ENCODE results near the gene RARRES2. TPM values are rescaled to one million over a fixed set of nuclear protein-coding genes. Genes with fewer than 3 reads are reported as not detected.
A peak's percentile ranks its signal among the peaks of the same experiment; 100 is the strongest.
"Not testable (repeated sequence)": the region's sequence is repeated elsewhere in the genome, so short reads cannot be mapped to it uniquely, and the experiment has no call there.

The RARRES2 gene
- total RNA-seq, 1 donor from 2014 or later, result 35.5 TPM

- DNase-seq, result no peak
Observed at GRCh38 chr7:150317748-150318444, 23.5 kb downstream of the RARRES2 start.

GRCh38 chr7:150316987-150317386, 24.4 kb downstream of the RARRES2 start:
- not testable (repeated sequence) for DNase-seq

GRCh38 chr7:150314639-150315239, 26.7 kb downstream of the RARRES2 start:
- DNase-seq, result no peak

GRCh38 chr7:150313870-150314269, 27.6 kb downstream of the RARRES2 start:
- no peak for DNase-seq

DNA sequence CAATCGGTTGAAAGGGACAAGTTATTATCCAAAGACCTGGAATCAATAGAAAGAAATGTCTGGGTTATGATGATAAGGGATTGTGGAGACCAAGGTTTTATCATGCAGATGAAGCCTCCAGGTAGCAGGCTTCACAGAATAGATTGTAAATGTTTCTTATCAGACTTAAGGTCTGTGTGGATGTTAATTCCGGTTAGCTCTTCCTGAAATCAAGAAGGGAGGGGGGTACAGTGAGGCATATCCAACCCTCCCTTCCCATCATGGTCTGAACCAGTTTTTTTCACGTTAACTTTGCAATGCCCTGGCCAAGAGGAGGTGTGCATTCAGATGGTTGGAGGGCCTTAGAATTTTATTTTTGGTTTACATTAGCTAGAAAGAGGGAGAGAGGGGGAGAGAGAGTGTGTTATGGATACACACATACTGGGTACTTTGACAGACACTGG, 28.0 kb downstream of the RARRES2 start:
- no peak for DNase-seq

GRCh38 chr7:150312649-150313366, 28.6 kb downstream of the RARRES2 start:
- not testable (repeated sequence) for DNase-seq

DNA sequence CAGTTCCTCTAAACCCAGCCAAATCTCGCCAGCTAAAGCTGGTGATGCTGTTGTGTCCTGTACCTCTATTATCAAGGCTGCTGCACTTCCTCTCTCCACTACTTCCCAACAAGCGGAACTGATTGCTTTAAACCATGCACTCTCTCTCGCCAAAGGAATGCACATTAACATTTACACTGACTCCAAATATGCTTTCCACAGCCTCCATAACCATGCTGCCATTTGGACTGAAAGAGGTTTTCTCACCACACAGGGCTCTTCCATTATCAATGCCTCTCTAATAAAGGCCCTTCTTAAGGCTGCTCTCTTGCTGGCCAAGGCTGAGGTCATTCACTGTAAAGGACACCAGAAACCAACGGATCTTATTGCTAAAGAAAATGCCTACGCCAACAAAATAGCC, 29.7 kb downstream of the RARRES2 start:
- peak; percentile 78 for DNase-seq

- DNase-seq, result peak; percentile 17
Observed at GRCh38 chr7:150311146-150311545, 30.3 kb downstream of the RARRES2 start.

- no peak for DNase-seq
Observed at GRCh38 chr7:150308575-150308974, 32.9 kb downstream of the RARRES2 start.

DNA sequence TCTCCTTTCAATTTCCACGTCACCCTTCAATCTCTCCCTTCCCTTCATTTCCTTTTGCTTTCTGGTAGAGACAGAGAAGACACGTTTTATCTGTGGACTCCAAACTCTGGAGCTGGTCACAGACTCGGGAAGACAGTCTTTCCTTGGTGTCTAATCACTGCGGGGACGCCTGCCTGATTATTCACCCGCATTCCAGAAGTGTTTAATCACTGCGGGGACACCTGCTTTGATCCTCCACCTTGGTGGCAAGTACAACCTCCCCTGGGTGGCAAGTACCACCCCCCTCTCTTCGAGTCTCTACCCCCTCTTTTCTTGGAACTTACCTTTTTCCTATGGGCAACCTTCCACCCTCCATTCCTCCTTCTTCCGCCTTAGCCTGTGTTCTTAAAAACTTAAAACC, 33.5 kb downstream of the RARRES2 start:
- no peak for DNase-seq

GRCh38 chr7:150307129-150307528, 34.3 kb downstream of the RARRES2 start:
- DNase-seq, result no peak

GRCh38 chr7:150306377-150306776, 35.1 kb downstream of the RARRES2 start:
- DNase-seq, result peak; percentile 15

GRCh38 chr7:150305903-150306284, 35.5 kb downstream of the RARRES2 start:
- not testable (repeated sequence) for DNase-seq

DNA sequence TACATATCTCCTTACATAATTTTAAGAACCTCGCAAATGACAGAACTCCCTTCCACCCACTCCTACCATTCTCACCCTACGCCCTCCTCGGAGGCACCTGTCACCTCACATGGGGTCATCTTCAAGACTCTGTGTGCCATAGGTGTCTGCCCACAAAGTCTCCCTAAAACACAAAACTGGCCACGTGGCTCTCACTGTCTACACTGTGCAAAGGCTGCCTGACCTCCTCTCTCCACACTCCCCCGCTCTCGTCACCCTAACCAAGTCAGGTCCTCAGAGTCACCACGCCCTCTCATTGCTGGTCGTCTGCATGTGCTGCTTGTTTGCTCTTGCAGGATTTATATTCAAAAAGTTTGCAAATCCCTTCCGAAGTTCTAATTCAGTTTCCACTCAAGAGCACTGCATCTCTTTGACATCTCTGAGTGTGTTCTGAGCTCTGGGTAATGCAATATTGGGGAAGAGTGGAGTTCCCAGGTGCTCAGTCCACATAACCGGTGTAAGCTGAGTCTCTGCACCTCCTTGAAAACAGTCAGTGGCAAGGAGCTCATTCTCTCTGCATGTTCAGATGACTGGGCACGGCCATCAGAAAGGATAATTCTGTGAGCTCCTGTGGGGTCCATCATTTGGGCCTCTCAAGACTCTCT, 36.0 kb downstream of the RARRES2 start:
- DNase-seq, result not testable (repeated sequence)

GRCh38 chr7:150304499-150305258, 36.8 kb downstream of the RARRES2 start:
- not testable (repeated sequence) for DNase-seq

- not testable (repeated sequence) for DNase-seq
Observed at GRCh38 chr7:150302908-150303310, 38.5 kb downstream of the RARRES2 start.

GRCh38 chr7:150297978-150298377, 43.5 kb downstream of the RARRES2 start:
- not testable (repeated sequence) for DNase-seq

DNA sequence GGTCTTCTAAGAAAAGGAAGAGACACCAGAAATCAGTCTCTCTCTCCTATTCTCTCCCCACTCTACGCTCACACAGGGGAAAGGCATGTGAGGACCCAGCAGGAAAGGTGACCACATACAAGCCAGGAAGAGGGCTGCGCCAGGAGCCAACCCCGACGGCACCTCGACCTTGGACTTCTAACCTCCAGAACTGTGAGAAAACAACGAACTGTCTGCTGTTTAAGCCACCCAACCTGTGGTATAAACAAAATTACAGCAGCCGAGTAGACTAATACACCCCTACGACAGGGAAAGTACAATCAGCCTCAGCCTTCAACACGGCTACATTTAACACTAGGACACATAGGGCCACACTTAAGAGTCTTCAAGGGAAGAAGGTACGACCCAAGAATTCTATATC, 44.6 kb downstream of the RARRES2 start:
- not testable (repeated sequence) for DNase-seq

DNA sequence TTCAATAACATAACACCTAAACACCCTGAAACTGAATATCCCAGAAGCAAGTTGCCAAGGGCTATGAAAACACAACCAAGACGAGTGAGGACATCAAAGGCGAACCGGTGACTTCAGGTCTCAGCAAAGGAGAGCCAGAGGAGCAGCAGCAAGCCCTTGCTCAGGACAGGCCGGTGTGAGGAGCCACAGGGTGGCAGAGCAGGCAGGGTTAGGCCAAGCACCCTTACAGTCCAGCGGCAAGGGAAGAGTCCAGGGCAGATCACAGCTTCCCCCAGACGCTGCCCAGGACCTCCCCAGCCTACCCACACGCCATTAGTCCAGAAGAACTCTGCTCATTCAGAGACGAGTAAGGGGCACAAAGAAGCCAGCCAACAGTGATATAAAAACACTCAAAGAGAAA, 45.8 kb downstream of the RARRES2 start:
- not testable (repeated sequence) for DNase-seq

GRCh38 chr7:150295027-150295426, 46.4 kb downstream of the RARRES2 start:
- DNase-seq, result not testable (repeated sequence)

GRCh38 chr7:150290317-150290716, 51.1 kb downstream of the RARRES2 start:
- not testable (repeated sequence) for DNase-seq

DNA sequence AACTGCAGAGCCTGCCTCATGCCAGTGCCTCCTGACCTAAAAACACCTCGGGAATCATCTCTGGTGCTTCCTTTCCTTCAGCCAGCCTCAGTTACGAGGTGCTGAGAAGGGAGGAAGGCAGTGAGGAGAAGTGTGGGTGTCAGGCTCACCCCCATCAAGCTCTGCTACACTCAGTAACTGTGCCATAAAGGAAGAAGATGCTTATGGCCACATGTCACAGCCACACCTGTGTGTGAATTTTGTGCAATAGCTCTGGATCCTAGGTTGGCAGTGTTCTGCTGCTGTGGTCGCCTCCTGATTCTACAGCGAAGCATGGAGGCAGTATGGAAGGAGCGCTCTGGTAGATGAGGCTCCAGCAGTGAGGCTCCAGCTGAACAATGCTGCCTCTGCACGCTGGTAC, 52.6 kb downstream of the RARRES2 start:
- not testable (repeated sequence) for DNase-seq
